Esophagus squamous epithelium (tissue), 4 donors: ENCODE data around the gene ZNF189.

Experiments
- CTCF ChIP-seq, 6 experiments: fragments of 450-650 bp in 4 of 6; fragments of 200-600 bp in 2 of 6; sonication (generic) in 2 of 6; IDR thresholded peaks; one replicate each; pipeline ENCODE4 v1.5.1; 2016 to 2019; ENCODE audit warnings: antibody characterized with exemption in 6 of 6, mild to moderate bottlenecking in 4 of 6, moderate library complexity in 4 of 6
- POLR2A ChIP-seq, 4 donors: fragments of 450-650 bp; IDR thresholded peaks; one replicate each; pipeline ENCODE4 v1.6.1; 2017; ENCODE audit warnings: antibody characterized with exemption in 4 of 4, mild to moderate bottlenecking in 4 of 4, moderate library complexity in 3 of 4

- TF ChIP-seq POLR2A (IDR thresholded peaks at IDR 0.05), result no peak
- TF ChIP-seq CTCF (IDR thresholded peaks at IDR 0.05), result no peak
Observed at GRCh38 chr9:101365181-101365580, 33.5 kb upstream of the ZNF189 start.
